GM21360 (cell line): ENCODE data around the gene PXYLP1.
A peak's percentile ranks its signal among the peaks of the same experiment; 100 is the strongest.

Source experiments
- ATAC-seq: cut with Tn5 transposase; IDR thresholded peaks from one replicate; pipeline ENCODE4 v1.9.1; 2021; ENCODE audit warnings: mild to moderate bottlenecking, moderate library complexity; ENCODE audit not compliant: unreplicated experiment

Gene PXYLP1

GRCh38 chr3:141320399-141321108 lies 88.9 kb downstream of the PXYLP1 start:
- ATAC-seq, result no peak

- no peak for ATAC-seq
Measured at GRCh38 chr3:141321109-141321497, 89.5 kb downstream of the PXYLP1 start.

GRCh38 chr3:141323936-141324704 lies 92.5 kb downstream of the PXYLP1 start:
- no peak for ATAC-seq

GRCh38 chr3:141326123-141326522 lies 94.5 kb downstream of the PXYLP1 start:
- no peak for ATAC-seq

GRCh38 chr3:141326626-141327025 lies 95.0 kb downstream of the PXYLP1 start:
- no peak for ATAC-seq

- ATAC-seq, result peak; percentile 39
Measured at GRCh38 chr3:141328286-141329166, 96.9 kb downstream of the PXYLP1 start.

GRCh38 chr3:141330235-141330634 lies 98.6 kb downstream of the PXYLP1 start:
- ATAC-seq, result no peak

GRCh38 chr3:141330718-141331376 lies 99.2 kb downstream of the PXYLP1 start:
- no peak for ATAC-seq

GRCh38 chr3:141331377-141332318 lies 100.0 kb downstream of the PXYLP1 start:
- ATAC-seq, result no peak

- ATAC-seq, result no peak
Measured at GRCh38 chr3:141332416-141332815, 100.8 kb downstream of the PXYLP1 start.

- ATAC-seq, result no peak
Measured at GRCh38 chr3:141333836-141334626, 102.4 kb downstream of the PXYLP1 start.

- no peak for ATAC-seq
Measured at GRCh38 chr3:141334627-141335250, 103.1 kb downstream of the PXYLP1 start.

GRCh38 chr3:141335531-141336061 lies 104.0 kb downstream of the PXYLP1 start:
- no peak for ATAC-seq

- ATAC-seq, result peak; percentile 87
Measured at GRCh38 chr3:141336672-141337522, 105.3 kb downstream of the PXYLP1 start.

GRCh38 chr3:141337523-141337854 lies 105.9 kb downstream of the PXYLP1 start:
- ATAC-seq, result no peak

GRCh38 chr3:141337991-141338390 lies 106.4 kb downstream of the PXYLP1 start:
- no peak for ATAC-seq

GRCh38 chr3:141338881-141339280 lies 107.3 kb downstream of the PXYLP1 start:
- ATAC-seq, result no peak
